Upper lobe of left lung (tissue), 4 donors: Measurements from ENCODE around the gene NET1.

Source experiments
- CTCF ChIP-seq, 6 experiments: fragments of 450-650 bp in 4 of 6; fragments of 200-600 bp in 2 of 6; sonication (generic) in 2 of 6; IDR thresholded peaks; one replicate each; pipeline ENCODE4 v1.5.1; 2016 to 2019; ENCODE audit warnings: antibody characterized with exemption in 6 of 6
- EP300 ChIP-seq, 4 donors: sonication (generic); formaldehyde crosslinking; IDR thresholded peaks; one replicate each; pipeline ENCODE4 v1.5.1; 2017; ENCODE audit warnings: antibody characterized with exemption in 4 of 4, control low read depth in 2 of 4
- POLR2A ChIP-seq, 4 donors: fragments of 450-650 bp; IDR thresholded peaks; one replicate each; pipeline ENCODE4 v1.5.1; 2016 to 2017; ENCODE audit warnings: antibody characterized with exemption in 4 of 4, mild to moderate bottlenecking in 2 of 4
- POLR2AphosphoS5 ChIP-seq, 2 donors: sonication (generic); formaldehyde crosslinking; IDR thresholded peaks; one replicate each; pipeline ENCODE4 v1.5.1; 2017; ENCODE audit warnings: antibody characterized with exemption in 2 of 2

- TF ChIP-seq CTCF (IDR thresholded peaks at IDR 0.05) (peak in 1 of 6 experiments; percentile 32), POLR2AphosphoS5 (IDR thresholded peaks at IDR 0.05) (no peak), EP300 (IDR thresholded peaks at IDR 0.05) (no peak), POLR2A (IDR thresholded peaks at IDR 0.05) (no peak)
Measured at GRCh38 chr10:5449823-5450222, 37.5 kb downstream of the NET1 start.
